ENCODE data around the gene SEMA3D. TPM values are rescaled to one million over a fixed set of nuclear protein-coding genes. Genes with fewer than 3 reads are reported as not detected.

Gene SEMA3D
- total RNA-seq, 1 donor from 2014 or later, result 26.3 TPM

- H3K36me3 Mint-ChIP-seq (ENCODE audit: low read depth), result peaks cover 3% of the 10 kb centered on the region
- H3K9me3 Mint-ChIP-seq, result peaks cover 2% of the 10 kb centered on the region
- no peak overlapping the region for H3K4me3 Mint-ChIP-seq
- DNase-seq (ENCODE audit: low read depth, low spot score), result no peak
- no peaks in the 10 kb centered on the region for H3K27me3 Mint-ChIP-seq (ENCODE audit: low read depth)
- peaks cover 10% of the 10 kb centered on the region for H3K4me1 Mint-ChIP-seq
- TF ChIP-seq CTCF (conservative IDR thresholded peaks at IDR 0.05), result no peak
- no peak overlapping the region for H3K27ac Mint-ChIP-seq (ENCODE audit: unreplicated experiment)
These were observed 33.1 kb downstream of the SEMA3D start for GRCh38 chr7:85153715-85154114.

GRCh38 chr7:85150624-85151023 is 36.2 kb downstream of the SEMA3D start:
- Mint-ChIP-seq H3K9me3 (no peaks in the 10 kb centered on the region), H3K27me3 (ENCODE audit: low read depth) (no peaks in the 10 kb centered on the region), H3K27ac (ENCODE audit: unreplicated experiment) (no peak overlapping the region), H3K4me3 (no peak overlapping the region), H3K4me1 (no peaks in the 10 kb centered on the region), H3K36me3 (ENCODE audit: low read depth) (peaks cover 2% of the 10 kb centered on the region)
- no peak for DNase-seq (ENCODE audit: low read depth, low spot score)
- TF ChIP-seq CTCF (conservative IDR thresholded peaks at IDR 0.05), result no peak

- H3K4me3 Mint-ChIP-seq, result no peak overlapping the region
- H3K9me3 Mint-ChIP-seq, result no peaks in the 10 kb centered on the region
- no peaks in the 10 kb centered on the region for H3K27me3 Mint-ChIP-seq (ENCODE audit: low read depth)
- no peak overlapping the region for H3K27ac Mint-ChIP-seq (ENCODE audit: unreplicated experiment)
- DNase-seq (ENCODE audit: low read depth, low spot score), result no peak
- H3K4me1 Mint-ChIP-seq, result no peaks in the 10 kb centered on the region
- peaks cover 2% of the 10 kb centered on the region for H3K36me3 Mint-ChIP-seq (ENCODE audit: low read depth)
- TF ChIP-seq CTCF (conservative IDR thresholded peaks at IDR 0.05), result no peak
These were observed 42.1 kb downstream of the SEMA3D start for GRCh38 chr7:85144771-85145170.

- no peaks in the 10 kb centered on the region for H3K4me1 Mint-ChIP-seq
- H3K9me3 Mint-ChIP-seq, result no peaks in the 10 kb centered on the region
- no peak overlapping the region for H3K27ac Mint-ChIP-seq (ENCODE audit: unreplicated experiment)
These were observed 50.9 kb downstream of the SEMA3D start for GRCh38 chr7:85135977-85136376.

GRCh38 chr7:85133560-85133959 is 53.3 kb downstream of the SEMA3D start:
- H3K36me3 Mint-ChIP-seq (ENCODE audit: low read depth), result no peaks in the 10 kb centered on the region
- DNase-seq (ENCODE audit: low read depth, low spot score), result no peak

More at GRCh38 chr7:85135977-85136376, 50.9 kb downstream of the SEMA3D start:
- no peak for TF ChIP-seq CTCF (conservative IDR thresholded peaks at IDR 0.05)
- no peak for DNase-seq (ENCODE audit: low read depth, low spot score)
- H3K4me3 Mint-ChIP-seq, result no peak overlapping the region
- H3K36me3 Mint-ChIP-seq (ENCODE audit: low read depth), result no peaks in the 10 kb centered on the region
- no peaks in the 10 kb centered on the region for H3K27me3 Mint-ChIP-seq (ENCODE audit: low read depth)

More at GRCh38 chr7:85133560-85133959, 53.3 kb downstream of the SEMA3D start:
- no peak for TF ChIP-seq CTCF (conservative IDR thresholded peaks at IDR 0.05)
- Mint-ChIP-seq H3K9me3 (no peaks in the 10 kb centered on the region), H3K27ac (ENCODE audit: unreplicated experiment) (no peak overlapping the region), H3K4me1 (no peaks in the 10 kb centered on the region), H3K27me3 (ENCODE audit: low read depth) (no peaks in the 10 kb centered on the region), H3K4me3 (no peak overlapping the region)
